ENCODE data around the gene TMEM170A. TPM values are rescaled to one million over a fixed set of nuclear protein-coding genes. Genes with fewer than 3 reads are reported as not detected.
"Not testable (repeated sequence)": the region's sequence is repeated elsewhere in the genome, so short reads cannot be mapped to it uniquely, and the experiment has no call there.

TMEM170A gene
- polyA plus RNA-seq (2012; ENCODE audit: low read depth, missing spikeins): 7.9 TPM

GRCh38 chr16:75464122-75464918, at the start of gene TMEM170A:
Gene TMEM170A, minus strand, starts transcription at chr16:75464689. Its CDS starts 89 bp downstream, at chr16:75464600.
- FAIRE-seq (peak; percentile 99), DNase-seq (ENCODE audit: insufficient read length, low spot score) (peak; percentile 94)
- TF ChIP-seq POLR2AphosphoS5 (IDR thresholded peaks at IDR 0.05; ENCODE audit: low read depth, low read length): peak; percentile 90
- peak; percentile 56; the same call in 1 of the 2 replicates for TF ChIP-seq TAF1 (IDR thresholded peaks at IDR 0.05; ENCODE audit: low read depth, low read length)
- peak; percentile 72; the same call in 1 of the 2 replicates for TF ChIP-seq POU2F2 (IDR thresholded peaks at IDR 0.05; ENCODE audit: low read depth, low read length)
- TF ChIP-seq POLR2A (IDR thresholded peaks at IDR 0.05; ENCODE audit: low read depth, low read length): peak; percentile 93
- no peak for TF ChIP-seq PAX5 (IDR thresholded peaks at IDR 0.05; ENCODE audit: insufficient read depth, low read length, severe bottlenecking)

GRCh38 chr16:75506574-75506973, 42.1 kb upstream of the TMEM170A start:
- FAIRE-seq: no peak
- DNase-seq (ENCODE audit: insufficient read length, low spot score): no peak
- no peak for TF ChIP-seq POLR2A (IDR thresholded peaks at IDR 0.05; ENCODE audit: low read depth, low read length)
- TF ChIP-seq SPI1 (IDR thresholded peaks at IDR 0.05; ENCODE audit: low read depth, low read length): no peak
- no peak for TF ChIP-seq POU2F2 (IDR thresholded peaks at IDR 0.05; ENCODE audit: low read depth, low read length)
- no peak for TF ChIP-seq POLR2AphosphoS5 (IDR thresholded peaks at IDR 0.05; ENCODE audit: low read depth, low read length)
- TF ChIP-seq PAX5 (IDR thresholded peaks at IDR 0.05; ENCODE audit: insufficient read depth, low read length, severe bottlenecking): no peak
- no peak for TF ChIP-seq TAF1 (IDR thresholded peaks at IDR 0.05; ENCODE audit: low read depth, low read length)

- TF ChIP-seq TAF1 (IDR thresholded peaks at IDR 0.05; ENCODE audit: low read depth, low read length) (no peak), SPI1 (IDR thresholded peaks at IDR 0.05; ENCODE audit: low read depth, low read length) (no peak), PAX5 (IDR thresholded peaks at IDR 0.05; ENCODE audit: insufficient read depth, low read length, severe bottlenecking) (no peak), POU2F2 (IDR thresholded peaks at IDR 0.05; ENCODE audit: low read depth, low read length) (no peak), POLR2A (IDR thresholded peaks at IDR 0.05; ENCODE audit: low read depth, low read length) (no peak), POLR2AphosphoS5 (IDR thresholded peaks at IDR 0.05; ENCODE audit: low read depth, low read length) (no peak)
- no peak for FAIRE-seq
- no peak for DNase-seq (ENCODE audit: insufficient read length, low spot score)
Measured at GRCh38 chr16:75506107-75506506, 41.6 kb upstream of the TMEM170A start.

GRCh38 chr16:75503801-75504200, 39.3 kb upstream of the TMEM170A start:
- no peak for FAIRE-seq
- TF ChIP-seq POU2F2 (IDR thresholded peaks at IDR 0.05; ENCODE audit: low read depth, low read length) (no peak), POLR2AphosphoS5 (IDR thresholded peaks at IDR 0.05; ENCODE audit: low read depth, low read length) (no peak), SPI1 (IDR thresholded peaks at IDR 0.05; ENCODE audit: low read depth, low read length) (no peak), POLR2A (IDR thresholded peaks at IDR 0.05; ENCODE audit: low read depth, low read length) (no peak), PAX5 (IDR thresholded peaks at IDR 0.05; ENCODE audit: insufficient read depth, low read length, severe bottlenecking) (no peak), TAF1 (IDR thresholded peaks at IDR 0.05; ENCODE audit: low read depth, low read length) (no peak)
- DNase-seq (ENCODE audit: insufficient read length, low spot score): no peak

GRCh38 chr16:75502916-75503605, 38.6 kb upstream of the TMEM170A start:
- TF ChIP-seq POU2F2 (IDR thresholded peaks at IDR 0.05; ENCODE audit: low read depth, low read length): no peak
- TF ChIP-seq PAX5 (IDR thresholded peaks at IDR 0.05; ENCODE audit: insufficient read depth, low read length, severe bottlenecking): no peak
- no peak for TF ChIP-seq POLR2AphosphoS5 (IDR thresholded peaks at IDR 0.05; ENCODE audit: low read depth, low read length)
- no peak for TF ChIP-seq TAF1 (IDR thresholded peaks at IDR 0.05; ENCODE audit: low read depth, low read length)
- no peak for TF ChIP-seq POLR2A (IDR thresholded peaks at IDR 0.05; ENCODE audit: low read depth, low read length)
- TF ChIP-seq SPI1 (IDR thresholded peaks at IDR 0.05; ENCODE audit: low read depth, low read length): no peak
- FAIRE-seq (no peak), DNase-seq (ENCODE audit: insufficient read length, low spot score) (no peak)

- DNase-seq (ENCODE audit: insufficient read length, low spot score); FAIRE-seq: not testable (repeated sequence)
Measured at GRCh38 chr16:75501820-75502219, 37.3 kb upstream of the TMEM170A start.

- FAIRE-seq (no peak), DNase-seq (ENCODE audit: insufficient read length, low spot score) (no peak)
- no peak for TF ChIP-seq SPI1 (IDR thresholded peaks at IDR 0.05; ENCODE audit: low read depth, low read length)
- no peak for TF ChIP-seq POLR2AphosphoS5 (IDR thresholded peaks at IDR 0.05; ENCODE audit: low read depth, low read length)
- no peak for TF ChIP-seq POU2F2 (IDR thresholded peaks at IDR 0.05; ENCODE audit: low read depth, low read length)
- TF ChIP-seq POLR2A (IDR thresholded peaks at IDR 0.05; ENCODE audit: low read depth, low read length): no peak
- no peak for TF ChIP-seq TAF1 (IDR thresholded peaks at IDR 0.05; ENCODE audit: low read depth, low read length)
- TF ChIP-seq PAX5 (IDR thresholded peaks at IDR 0.05; ENCODE audit: insufficient read depth, low read length, severe bottlenecking): no peak
Measured at GRCh38 chr16:75501359-75501758, 36.9 kb upstream of the TMEM170A start.

- FAIRE-seq: not testable (repeated sequence)
Measured at GRCh38 chr16:75498605-75499322, 34.3 kb upstream of the TMEM170A start.

GRCh38 chr16:75497558-75497957, 33.1 kb upstream of the TMEM170A start:
- FAIRE-seq: no peak
- TF ChIP-seq SPI1 (IDR thresholded peaks at IDR 0.05; ENCODE audit: low read depth, low read length): no peak
- TF ChIP-seq PAX5 (IDR thresholded peaks at IDR 0.05; ENCODE audit: insufficient read depth, low read length, severe bottlenecking): no peak
- TF ChIP-seq POLR2AphosphoS5 (IDR thresholded peaks at IDR 0.05; ENCODE audit: low read depth, low read length): no peak
- no peak for TF ChIP-seq POU2F2 (IDR thresholded peaks at IDR 0.05; ENCODE audit: low read depth, low read length)
- TF ChIP-seq TAF1 (IDR thresholded peaks at IDR 0.05; ENCODE audit: low read depth, low read length): no peak
- no peak for TF ChIP-seq POLR2A (IDR thresholded peaks at IDR 0.05; ENCODE audit: low read depth, low read length)

More at GRCh38 chr16:75498605-75499322, 34.3 kb upstream of the TMEM170A start:
- not testable (repeated sequence) for DNase-seq (ENCODE audit: insufficient read length, low spot score)

More at GRCh38 chr16:75497558-75497957, 33.1 kb upstream of the TMEM170A start:
- no peak for DNase-seq (ENCODE audit: insufficient read length, low spot score)

Data from GM12891 (cell line).